ENCODE results near the gene HS6ST3. TPM values are rescaled to one million over a fixed set of nuclear protein-coding genes. Genes with fewer than 3 reads are reported as not detected.

The HS6ST3 gene
- total and polyA plus RNA-seq, 2 of the 13 experiments (the other 11 are each of a cell fraction or from before 2014, with no cell fraction given): not detected

GRCh38 chr13:96053003-96053703 is 36.8 kb upstream of the HS6ST3 start, which contains the start of gene UGGT2 (continued):
- TF ChIP-seq CREB3 (CRISPR knock-in tag; IDR thresholded peaks at IDR 0.05) (peak; percentile 68; the same call in 1 of the 2 replicates), MEIS1 (CRISPR knock-in tag; IDR thresholded peaks at IDR 0.05; ENCODE audit: borderline replicate concordance) (0 out of 2 replicates have a peak, but pooled peaks have one; percentile 53), TEAD3 (CRISPR knock-in tag; optimal IDR thresholded peaks at IDR 0.05; ENCODE audit: borderline replicate concordance) (peak; percentile 48), SNAPC5 (CRISPR knock-in tag; IDR thresholded peaks at IDR 0.05; ENCODE audit: borderline replicate concordance) (0 out of 2 replicates have a peak, but pooled peaks have one; percentile 55), EEA1 (CRISPR knock-in tag; IDR thresholded peaks at IDR 0.05; ENCODE audit: borderline replicate concordance) (peak; percentile 78; the same call in 1 of the 2 replicates), ZNF274 (CRISPR knock-in tag; IDR thresholded peaks at IDR 0.05) (peak; percentile 59), PAF1 (CRISPR knock-in tag; IDR thresholded peaks at IDR 0.05) (no peak), MXD4 (CRISPR knock-in tag; IDR thresholded peaks at IDR 0.05) (peak; percentile 74; the same call in 1 of the 2 replicates), MNT (IDR thresholded peaks at IDR 0.05) (no peak), ZNF335 (CRISPR knock-in tag; IDR thresholded peaks at IDR 0.05) (0 out of 2 replicates have a peak, but pooled peaks have one; percentile 51), ZNF713 (CRISPR knock-in tag; IDR thresholded peaks at IDR 0.05) (0 out of 2 replicates have a peak, but pooled peaks have one; percentile 74), ZIK1 (CRISPR knock-in tag; IDR thresholded peaks at IDR 0.05; ENCODE audit: borderline replicate concordance, low read depth) (no peak), IRF1 (CRISPR knock-in tag; IDR thresholded peaks at IDR 0.05; ENCODE audit: low read depth) (no peak), ZZZ3 (CRISPR knock-in tag; IDR thresholded peaks at IDR 0.05; ENCODE audit: borderline replicate concordance) (no peak; the same call in 1 of the 2 replicates), KMT2A (CRISPR knock-in tag; IDR thresholded peaks at IDR 0.05) (peak; percentile 97), HMGXB4 (CRISPR knock-in tag; IDR thresholded peaks at IDR 0.05; ENCODE audit: borderline replicate concordance in 1 of 2, low read depth in 1 of 2) (peak; percentile 63 to 72; a peak in 2 of 4 replicates), RFX5 (IDR thresholded peaks at IDR 0.05; ENCODE audit: low read depth, low read length) (peak; percentile 16; the same call in 1 of the 2 replicates), BRF2 (CRISPR knock-in tag; IDR thresholded peaks at IDR 0.05) (peak; percentile 67), CHCHD3 (CRISPR knock-in tag; IDR thresholded peaks at IDR 0.05) (0 out of 2 replicates have a peak, but pooled peaks have one; percentile 21), ZNF639 (CRISPR knock-in tag; conservative IDR thresholded peaks at IDR 0.05) (peak; percentile 36; the same call in 1 of the 2 replicates)
